Tibial nerve (tissue), 4 donors: Measurements from ENCODE around the gene CREB3L4.

Source experiments
- CTCF ChIP-seq, 5 experiments: fragments of 200-600 bp in 3 of 5; fragments of 450-650 bp in 2 of 5; sonication (generic) in 3 of 5; IDR thresholded peaks; one replicate each; pipeline ENCODE4 v1.5.1; 2016 to 2019; ENCODE audit warnings: antibody characterized with exemption in 5 of 5, mild to moderate bottlenecking in 3 of 5, moderate library complexity in 2 of 5
- EP300 ChIP-seq, 2 donors: sonication (generic); formaldehyde crosslinking; IDR thresholded peaks; one replicate each; pipeline ENCODE4 v1.6.1; 2017; ENCODE audit warnings: antibody characterized with exemption in 2 of 2, mild to moderate bottlenecking in 1 of 2
- POLR2A ChIP-seq, 2 donors: fragments of 450-650 bp; IDR thresholded peaks; one replicate each; pipeline ENCODE4 v1.6.1; 2017; ENCODE audit warnings: antibody characterized with exemption in 2 of 2, mild to moderate bottlenecking in 2 of 2, moderate library complexity in 2 of 2

GRCh38 chr1:153929981-153930948 is 37.4 kb upstream of the CREB3L4 start:
- no peak for TF ChIP-seq POLR2A (IDR thresholded peaks at IDR 0.05)
- no peak for TF ChIP-seq CTCF (IDR thresholded peaks at IDR 0.05)
- TF ChIP-seq EP300 (IDR thresholded peaks at IDR 0.05) = no peak
